ENCODE results near the gene CCDC13. TPM values are rescaled to one million over a fixed set of nuclear protein-coding genes. Genes with fewer than 3 reads are reported as not detected.
A peak's percentile ranks its signal among the peaks of the same experiment; 100 is the strongest.

Gene CCDC13
- total RNA-seq (1 to 10 TPM in 2 of 10 donors, under 1 TPM in 6, not detected in 2; 0.16 to 1.2 (median 0.62) TPM), polyA plus RNA-seq (under 1 TPM; 0.44 to 0.52 TPM)
- long read RNA-seq, donor 1, result 0 reads
- long read RNA-seq, donor 2, partial matches to known transcripts, result 1 of 2 reads
- long read RNA-seq, donor 2, other reads (novel, unspliced or antisense), result 1 of 2 reads
- long read RNA-seq, donor 3, result 0 reads

GRCh38 chr3:42772670-42773408, at the start of gene CCDC13:
Gene CCDC13, minus strand, starts transcription at chr3:42773253. Its CDS starts 14,908 bp downstream, at chr3:42758345.
- 4 to 5% methylated on average over 63 of the region's 63 CpGs for WGBS, 2 donors
- intact Hi-C loops (cut with DNase I), result no loop called here
- Histone ChIP-seq H3K27ac (peak within 1 kb of the TSS in 9 of 10 donors; percentile 31 to 94 (median 72)), H3K4me3 (peak within 1 kb of the TSS; percentile 23 to 64 (median 52)), H3K4me1 (peaks cover 0 to 14% (median 7%) of the 10 kb centered on the region in 9 donors), H3K27me3 (no peaks in the 10 kb centered on the region), H3K36me3 (peaks cover 0 to 5% (median 0%) of the 10 kb centered on the region in 9 donors), H3K9me3 (no peaks in the 10 kb centered on the region)
- peak; percentile 97 for DNase-seq
- peak in 1 of 9 donors; percentile 9 for TF ChIP-seq CTCF (IDR thresholded peaks at IDR 0.05)
- peak; percentile 96 to 99 (median 98) for ATAC-seq

DNA sequence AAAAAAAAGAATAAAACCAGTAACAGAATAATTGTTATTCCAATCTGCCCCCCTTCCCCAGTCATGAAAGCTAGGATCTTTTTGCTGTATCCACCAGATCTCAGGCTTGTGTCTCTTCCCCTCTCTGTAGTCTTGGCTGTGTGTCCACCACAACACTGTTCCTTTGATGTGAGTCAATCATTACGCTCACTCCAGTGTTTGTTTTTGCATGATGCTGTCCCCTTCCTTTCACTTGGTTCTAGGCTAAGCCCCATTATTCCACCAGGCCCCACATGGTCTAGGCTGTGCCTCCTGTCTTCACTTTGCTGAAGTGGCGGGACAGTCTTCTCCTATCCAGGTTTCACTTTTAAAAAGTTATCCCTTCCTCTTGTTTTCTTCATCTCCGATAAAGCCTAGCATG, 49.8 kb upstream of the CCDC13 start:
- Histone ChIP-seq H3K9me3 (peaks cover 0 to 4% (median 0%) of the 10 kb centered on the region in 11 donors), H3K4me1 (no peaks in the 10 kb centered on the region), H3K27me3 (no peaks in the 10 kb centered on the region), H3K4me3 (no peak overlapping the region), H3K27ac (no peak overlapping the region), H3K36me3 (no peaks in the 10 kb centered on the region)
- ATAC-seq, result no peak
- no peak for TF ChIP-seq CTCF (IDR thresholded peaks at IDR 0.05)
- no peak for DNase-seq
- 89 to 95% methylated on average over 3 of the region's 3 CpGs for WGBS, 2 donors
- intact Hi-C loops (cut with DNase I), result no loop called here

DNA sequence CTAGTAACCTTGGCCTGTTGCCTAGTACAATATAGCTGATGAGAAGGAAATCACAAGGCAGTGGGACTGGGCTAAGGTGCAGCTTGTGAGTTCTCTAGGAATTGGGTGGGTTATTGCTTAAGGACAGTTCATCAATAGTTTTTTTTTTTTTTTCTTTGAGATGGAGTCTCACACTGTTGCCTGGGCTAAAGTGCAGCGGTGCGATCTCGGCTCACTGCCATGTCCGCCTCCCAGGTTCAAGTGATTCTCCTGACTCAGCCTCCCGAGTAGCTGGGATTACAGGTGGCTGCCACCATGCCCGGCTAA, 47.6 kb upstream of the CCDC13 start:
- TF ChIP-seq CTCF (IDR thresholded peaks at IDR 0.05), result no peak
- Histone ChIP-seq H3K4me1 (peaks cover 0 to 2% (median 0%) of the 10 kb centered on the region in 9 donors), H3K36me3 (no peaks in the 10 kb centered on the region), H3K27ac (no peak overlapping the region), H3K4me3 (no peak overlapping the region), H3K9me3 (peaks cover 0 to 4% (median 0%) of the 10 kb centered on the region in 11 donors), H3K27me3 (no peaks in the 10 kb centered on the region)
- ATAC-seq (no peak), DNase-seq (no peak)
- intact Hi-C loops (cut with DNase I), result no loop called here
- WGBS, 2 donors, result 87 to 98% methylated on average over 6 of the region's 6 CpGs

DNA sequence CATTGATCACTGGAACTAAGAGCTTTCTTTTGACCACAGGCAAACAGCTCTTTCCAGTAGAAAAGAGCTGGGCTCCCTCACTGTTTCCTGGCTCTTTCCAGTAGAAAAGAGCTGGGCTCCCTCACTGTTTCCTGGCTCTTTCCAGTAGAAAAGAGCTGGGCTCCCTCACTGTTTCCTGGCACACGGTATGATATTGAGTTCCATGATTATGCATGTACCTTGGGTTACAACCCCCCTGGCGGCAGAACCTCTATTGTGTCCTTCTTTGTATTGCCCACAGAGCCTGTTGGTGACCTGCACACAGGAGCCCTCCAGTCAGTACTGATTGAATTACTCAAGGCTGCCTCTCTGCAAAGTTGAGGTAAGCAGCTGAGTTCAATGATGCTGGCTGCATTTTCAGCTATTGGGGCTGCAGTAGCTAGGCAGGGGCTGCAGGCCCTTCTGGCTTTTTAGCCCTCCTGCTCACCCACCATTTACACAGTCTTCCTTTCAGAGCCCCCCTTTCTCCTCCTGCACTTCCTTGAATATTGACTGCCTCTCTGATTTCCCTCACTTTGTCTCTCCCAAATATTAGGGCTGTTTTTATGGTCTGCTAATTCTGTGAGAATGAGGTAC, 46.4 kb upstream of the CCDC13 start:
- Histone ChIP-seq H3K27me3 (no peaks in the 10 kb centered on the region), H3K4me1 (peaks cover 0 to 15% (median 10%) of the 10 kb centered on the region in 9 donors), H3K9me3 (peaks cover 0 to 1% (median 0%) of the 10 kb centered on the region in 11 donors), H3K4me3 (no peak overlapping the region), H3K36me3 (no peaks in the 10 kb centered on the region), H3K27ac (no peak overlapping the region)
- intact Hi-C loops (cut with DNase I), result no loop called here
- WGBS, 2 donors, result 54 to 57% methylated on average over 2 of the region's 2 CpGs
- no peak for TF ChIP-seq CTCF (IDR thresholded peaks at IDR 0.05)
- ATAC-seq (no peak), DNase-seq (no peak)

Data from heart right ventricle (tissue), 16 donors.